Gastroesophageal sphincter (tissue), 3 donors: ENCODE results near the gene PARP6.

Source experiments
- POLR2A ChIP-seq, 2 donors: fragments of 450-650 bp; IDR thresholded peaks; one replicate each; pipeline ENCODE4 v1.6.1; 2017; ENCODE audit warnings: antibody characterized with exemption in 2 of 2, mild to moderate bottlenecking in 2 of 2, moderate library complexity in 1 of 2
- TF ChIP-seq, protein P1 (sequence below), 4 experiments: fragments of 200-600 bp in 2 of 4; fragments of 450-650 bp in 2 of 4; sonication (generic) in 1 of 4; IDR thresholded peaks; one replicate each; pipeline ENCODE4 v1.5.1; 2017 to 2019; ENCODE audit warnings: antibody characterized with exemption in 4 of 4, mild to moderate bottlenecking in 2 of 4, moderate library complexity in 2 of 4

GRCh38 chr15:72192416-72192815 is 79.9 kb downstream of the PARP6 start:
- TF ChIP-seq, protein P1, sequence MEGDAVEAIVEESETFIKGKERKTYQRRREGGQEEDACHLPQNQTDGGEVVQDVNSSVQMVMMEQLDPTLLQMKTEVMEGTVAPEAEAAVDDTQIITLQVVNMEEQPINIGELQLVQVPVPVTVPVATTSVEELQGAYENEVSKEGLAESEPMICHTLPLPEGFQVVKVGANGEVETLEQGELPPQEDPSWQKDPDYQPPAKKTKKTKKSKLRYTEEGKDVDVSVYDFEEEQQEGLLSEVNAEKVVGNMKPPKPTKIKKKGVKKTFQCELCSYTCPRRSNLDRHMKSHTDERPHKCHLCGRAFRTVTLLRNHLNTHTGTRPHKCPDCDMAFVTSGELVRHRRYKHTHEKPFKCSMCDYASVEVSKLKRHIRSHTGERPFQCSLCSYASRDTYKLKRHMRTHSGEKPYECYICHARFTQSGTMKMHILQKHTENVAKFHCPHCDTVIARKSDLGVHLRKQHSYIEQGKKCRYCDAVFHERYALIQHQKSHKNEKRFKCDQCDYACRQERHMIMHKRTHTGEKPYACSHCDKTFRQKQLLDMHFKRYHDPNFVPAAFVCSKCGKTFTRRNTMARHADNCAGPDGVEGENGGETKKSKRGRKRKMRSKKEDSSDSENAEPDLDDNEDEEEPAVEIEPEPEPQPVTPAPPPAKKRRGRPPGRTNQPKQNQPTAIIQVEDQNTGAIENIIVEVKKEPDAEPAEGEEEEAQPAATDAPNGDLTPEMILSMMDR (IDR thresholded peaks at IDR 0.05): no peak
- no peak for TF ChIP-seq POLR2A (IDR thresholded peaks at IDR 0.05)
